K562 (cell line): ENCODE results near the gene CRADD. TPM values are rescaled to one million over a fixed set of nuclear protein-coding genes. Genes with fewer than 3 reads are reported as not detected.

Experiments
- ATAC-seq: fragments of 200-7000 bp; cut with Tn5 transposase; 3 replicates; pipeline ENCODE4 v1.9.1; 2020; ENCODE audit warnings: moderate library complexity
- BruUV-seq: library from RNA; stranded (reverse); fragments of 400-500 nt; replicated peaks from 2 replicates; lab custom pipeline; 2021; lab: Mats Ljungman, UMichigan
- CTCF ChIA-PET: fragments of 300-600 bp; formaldehyde crosslinking; extraction: SDS; loops from one replicate; lab custom pipeline; 2021; ENCODE audit warnings: low intra/inter-chr PET ratio; lab: Yijun Ruan, JAX
- POLR2A ChIA-PET: fragments of 300-600, 350-650 bp; sonication (Branson Sonifier 250); formaldehyde crosslinking; extraction: SDS; loops from one replicate; lab custom pipeline; 2021; ENCODE audit warnings: antibody characterized with exemption, inconsistent platforms; lab: Yijun Ruan, JAX
- DNase-seq, 4 experiments: peaks; one replicate each; pipeline versions ENCODE4 v3.0.0 to v3.0.0-alpha.2; 2011 to 2018; ENCODE audit warnings: low spot score in 3 of 4, mixed read lengths in 3 of 4; ENCODE audit errors: extremely low read depth in 1 of 4
- FAIRE-seq: peaks from 2 replicates; lab custom pipeline; 2011; peaks lifted over from hg19 to GRCh38; lab: Jason Lieb, UNC
- H2AFZ ChIP-seq: 2 replicates; pipeline ENCODE4 v1.6.0; 2011; ENCODE audit warnings: low read depth, low read length, control low read depth, inconsistent platforms
- H3K27ac ChIP-seq: fragments of 200-600 bp; 3 replicates; pipeline ENCODE4 v1.8.0; 2011; ENCODE audit warnings: low read depth, mild to moderate bottlenecking, control low read depth, inconsistent platforms, low read length, moderate library complexity, mixed read lengths; ENCODE audit errors: extremely low read depth
- H3K27me3 ChIP-seq, 2 experiments: fragments of 300-600 bp in 1 of 2; 2 replicates in 1 of 2; 3 replicates in 1 of 2; pipeline versions ENCODE4 v1.6.0 to v1.8.0; 2011; ENCODE audit warnings: inconsistent platforms in 2 of 2, low read length in 2 of 2, mild to moderate bottlenecking in 1 of 2, mixed read lengths in 1 of 2, moderate library complexity in 1 of 2; ENCODE audit not compliant: control insufficient read depth in 2 of 2, insufficient read depth in 2 of 2
- H3K36me3 ChIP-seq: fragments of 300-600 bp; 3 replicates; pipeline ENCODE4 v1.8.0; 2011; ENCODE audit warnings: mild to moderate bottlenecking, low read length, inconsistent platforms; ENCODE audit not compliant: control insufficient read depth, insufficient read depth
- H3K4me1 ChIP-seq, 2 experiments: fragments of 200-600 bp in 1 of 2; replicated peaks in 1 of 2; 2 replicates in 1 of 2; 3 replicates in 1 of 2; pipeline versions ENCODE4 v1.5.1 to v1.8.0; 2011; ENCODE audit warnings: inconsistent platforms in 2 of 2, low read length in 2 of 2, mild to moderate bottlenecking in 1 of 2, mixed read lengths in 1 of 2, moderate library complexity in 1 of 2; ENCODE audit not compliant: control insufficient read depth in 2 of 2, insufficient read depth in 2 of 2
- H3K4me2 ChIP-seq: 2 replicates; pipeline ENCODE4 v1.6.1; 2011; ENCODE audit warnings: low read length, control low read depth, inconsistent platforms, mixed read lengths; ENCODE audit not compliant: insufficient read depth
- H3K4me3 ChIP-seq: fragments of 200-600 bp; sonication (generic), shearing (Covaris generic); 2 replicates; pipeline ENCODE4 v1.5.1; 2016; ENCODE audit warnings: control low read depth, inconsistent platforms
- H3K79me2 ChIP-seq: fragments of 200-600 bp; 3 replicates; pipeline ENCODE4 v1.8.0; 2011; ENCODE audit warnings: low read length, inconsistent platforms; ENCODE audit not compliant: control insufficient read depth, insufficient read depth
- H3K9ac ChIP-seq, 2 experiments: 2 replicates each; pipeline versions ENCODE4 v1.6.0 to v1.6.1; 2011; ENCODE audit warnings: low read depth in 2 of 2, low read length in 2 of 2, control low read depth in 1 of 2, inconsistent platforms in 1 of 2, mild to moderate bottlenecking in 1 of 2, mixed read lengths in 1 of 2; ENCODE audit not compliant: insufficient read depth in 1 of 2
- H3K9me1 ChIP-seq: one replicate; pipeline ENCODE4 v1.6.0; 2011; ENCODE audit warnings: inconsistent platforms, mild to moderate bottlenecking, low read length, moderate library complexity; ENCODE audit not compliant: control insufficient read depth, insufficient read depth
- H3K9me3 ChIP-seq: replicated peaks from 2 replicates; pipeline ENCODE4 v1.5.1; 2011; ENCODE audit warnings: low read depth, low read length, inconsistent platforms; ENCODE audit not compliant: control insufficient read depth, insufficient read depth
- H4K20me1 ChIP-seq: replicated peaks from 2 replicates; pipeline ENCODE4 v1.6.1; 2011; ENCODE audit warnings: low read length, inconsistent platforms, mixed read lengths; ENCODE audit not compliant: control insufficient read depth, insufficient read depth
- CC2D1A ChIP-seq: fragments of 450-650 bp; IDR thresholded peaks from 2 replicates; pipeline ENCODE4 v1.6.1; 2017; ENCODE audit warnings: mild to moderate bottlenecking
- CHAMP1 ChIP-seq: fragments of 450-650 bp; IDR thresholded peaks from 2 replicates; pipeline ENCODE4 v1.6.1; 2016; ENCODE audit warnings: mild to moderate bottlenecking
- DNMT1 ChIP-seq: fragments of 450-650 bp; IDR thresholded peaks from 2 replicates; pipeline ENCODE4 v1.6.1; 2016; ENCODE audit warnings: antibody characterized with exemption, mild to moderate bottlenecking
- GABPA ChIP-seq: fragments of 200-800 bp; sonication (Bioruptor generic); conservative IDR thresholded peaks from 2 replicates; pipeline ENCODE4 v1.6.1; 2016; ENCODE audit warnings: low read depth, missing genetic modification characterization, missing compliant biosample characterization
- HES1 ChIP-seq: fragments of 450-650 bp; IDR thresholded peaks from 2 replicates; pipeline ENCODE4 v1.6.1; 2016; ENCODE audit warnings: low read depth, mild to moderate bottlenecking, moderate library complexity
- KDM5B ChIP-seq: fragments of 200-600 bp; sonication (generic); IDR thresholded peaks from 2 replicates; pipeline ENCODE4 v1.6.1; 2012; ENCODE audit warnings: low read depth, mild to moderate bottlenecking, moderate library complexity, low read length, control low read depth, inconsistent platforms; ENCODE audit not compliant: insufficient replicate concordance
- MCM7 ChIP-seq, 2 experiments: fragments of 450-650 bp; IDR thresholded peaks; 2 replicates each; pipeline ENCODE4 v1.6.1; 2016 to 2018
- RCOR1 ChIP-seq, 2 experiments: IDR thresholded peaks; 2 replicates each; pipeline ENCODE4 v1.6.1; 2012; ENCODE audit warnings: low read depth in 2 of 2, low read length in 2 of 2, borderline replicate concordance in 1 of 2, improper control_type of control experiment in 1 of 2
- TCF7 ChIP-seq: sonication (generic); IDR thresholded peaks from 2 replicates; pipeline ENCODE4 v1.6.1; 2016; ENCODE audit warnings: antibody characterized with exemption, borderline replicate concordance
- TRIM28 ChIP-seq: fragments of 450-650 bp; IDR thresholded peaks from 2 replicates; pipeline ENCODE4 v1.6.1; 2017
- XRCC5 ChIP-seq: fragments of 200-400 bp; formaldehyde crosslinking; IDR thresholded peaks from 2 replicates; pipeline ENCODE4 v1.6.1; 2017; ENCODE audit warnings: low read depth, mild to moderate bottlenecking, low read length
- ZNF212 ChIP-seq: fragments of 450-650 bp; formaldehyde crosslinking; IDR thresholded peaks from 2 replicates; pipeline ENCODE4 v1.4.0; 2020; ENCODE audit warnings: mild to moderate bottlenecking
- ZNF282 ChIP-seq: sonication (generic); formaldehyde crosslinking; IDR thresholded peaks from 2 replicates; pipeline ENCODE4 v1.8.1; 2023; ENCODE audit warnings: missing genetic modification reagents
- ZNF57 ChIP-seq: fragments of 450-650 bp; formaldehyde crosslinking; IDR thresholded peaks from 2 replicates; pipeline ENCODE4 v1.4.0; 2020; ENCODE audit warnings: mild to moderate bottlenecking, moderate library complexity
- WGBS: fragments of 100-300 bp; shearing (Covaris generic); methylation state at CpG from one replicate; pipeline ENCODE4 v1.1.6; 2016; ENCODE audit warnings: low coverage, mixed read lengths; ENCODE audit not compliant: insufficient coverage; ENCODE audit errors: missing lambda C conversion rate; 5-methylcytosine and 5-hydroxymethylcytosine counted together
- in situ Hi-C: fragments of 300-500 bp; cut with MboI; formaldehyde crosslinking; loops from 4 replicates; pipeline ENCODE4 v1.15.0; 2018; ENCODE audit warnings: inconsistent platforms, mixed read lengths
- intact Hi-C: fragments of 100-400 bp; cut with micrococcal nuclease; formaldehyde crosslinking; loops from 2 replicates; pipeline ENCODE4 v1.14.2; 2022
- polyA plus RNA-seq, 8 experiments: library from polyadenylated mRNA; depleted of rRNA in 4 of 8; stranded (reverse) in 5 of 8; unstranded in 3 of 8; fragments of >200 nt; fragmentation: Nextera tagmentation in 2 of 8; fragmentation: Illumina TruSeq in 1 of 8; extraction: Ambion mirVana in 2 of 8; extraction: Trizol in 1 of 8; gene quantifications; 2 replicates each; pipeline versions ENCODE4 v1.2.1 to v1.2.3, GENCODE V29; 2011 to 2014; ENCODE audit warnings: inconsistent platforms in 1 of 8, missing spikeins in 1 of 8
- total RNA-seq, 7 experiments: library from RNA; depleted of rRNA in 6 of 7; stranded (reverse); fragments of >200 nt in 6 of 7; fragmentation: Illumina TruSeq in 2 of 7; extraction: Trizol in 2 of 7; gene quantifications; 2 replicates each; pipeline versions ENCODE4 v1.2.1 to v1.2.3, GENCODE V29; 2011 to 2021; ENCODE audit warnings: low replicate concordance in 1 of 7
- TF ChIP-seq, protein P1 (sequence below): fragments of 250-450 bp; sonication (Bioruptor Pico); IDR thresholded peaks from 2 replicates; pipeline ENCODE4 v1.8.0; 2021; ENCODE audit warnings: borderline replicate concordance, mild to moderate bottlenecking, moderate library complexity; ENCODE audit not compliant: poor library complexity, severe bottlenecking
- TF ChIP-seq, protein P2 (sequence below): fragments of 450-650 bp; formaldehyde crosslinking; IDR thresholded peaks from 2 replicates; pipeline ENCODE4 v1.4.0; 2020; ENCODE audit warnings: mild to moderate bottlenecking, moderate library complexity
- TF ChIP-seq, protein P3 (sequence below): sonication (generic); formaldehyde crosslinking; IDR thresholded peaks from 2 replicates; pipeline ENCODE4 v1.8.0; 2022; ENCODE audit warnings: missing genetic modification reagents, mild to moderate bottlenecking, borderline replicate concordance

Gene CRADD
- total and polyA plus RNA-seq, 9 of the 15 experiments (the other 6 are each of a cell fraction or from before 2014, with no cell fraction given): 20.5 to 41.1 (median 25.9) TPM

DNA sequence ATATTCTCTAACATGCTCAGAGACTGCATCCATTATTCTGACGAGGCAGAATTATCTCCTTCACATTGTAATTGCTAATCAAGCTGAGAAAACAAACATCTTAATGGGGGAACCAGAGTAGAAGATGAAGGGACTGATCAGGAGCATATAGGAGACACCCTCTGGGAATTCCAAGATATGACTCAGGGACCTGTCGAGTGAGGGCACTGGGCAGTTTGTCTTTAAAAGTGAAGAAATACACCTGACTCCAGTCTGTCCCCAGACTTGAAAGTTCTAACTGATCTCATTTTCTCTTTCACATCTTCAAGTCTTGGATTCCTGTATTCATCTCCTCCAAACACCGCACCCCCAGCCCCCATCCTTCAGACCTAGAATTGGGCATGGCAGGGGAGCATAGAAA lies 244.3 kb downstream of the CRADD start (continued):
- TF ChIP-seq CHAMP1 (no peak), MCM7 (IDR thresholded peaks at IDR 0.05) (no peak), ZNF282 (CRISPR knock-in tag) (no peak), TCF7 (no peak), TRIM28 (no peak), HES1 (no peak), KDM5B (no peak)
- TF ChIP-seq, protein P1, sequence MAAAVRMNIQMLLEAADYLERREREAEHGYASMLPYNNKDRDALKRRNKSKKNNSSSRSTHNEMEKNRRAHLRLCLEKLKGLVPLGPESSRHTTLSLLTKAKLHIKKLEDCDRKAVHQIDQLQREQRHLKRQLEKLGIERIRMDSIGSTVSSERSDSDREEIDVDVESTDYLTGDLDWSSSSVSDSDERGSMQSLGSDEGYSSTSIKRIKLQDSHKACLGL (CRISPR knock-in tag): no peak

- Histone ChIP-seq H3K36me3 (no peaks in the 10 kb centered on the region), H3K79me2 (no peaks in the 10 kb centered on the region), H3K9ac (no peak overlapping the region), H3K27ac (no peak overlapping the region), H3K4me3 (no peak overlapping the region), H3K4me1 (peaks cover 4 to 14% of the 10 kb centered on the region in 2 experiments), H3K4me2 (no peak overlapping the region), H3K9me3 (0 out of 2 replicates have a peak, but pooled peaks cover 3% of the 10 kb centered on the region), H3K27me3 (no peaks in the 10 kb centered on the region), H3K9me1 (no peaks in the 10 kb centered on the region), H4K20me1 (no peaks in the 10 kb centered on the region), H2AFZ (no peak overlapping the region)
- peak in 3 of 4 experiments; percentile 31 to 34 (median 33) for DNase-seq
- BruUV-seq: no TSS peak
- POLR2A ChIA-PET: no interaction called here
- WGBS: 10% methylated on average over 5 of the region's 5 CpGs
- CTCF ChIA-PET: interaction anchor here (0.6 kb wide), 1 partner anchor 16 kb away, joined by 5 read pairs; no protein-coding TSS in a partner anchor
- intact Hi-C loops: no loop called here
- ATAC-seq: no peak
- in situ Hi-C loops: no loop called here
- FAIRE-seq: no peak
- no peak for TF ChIP-seq ZNF212
- no peak for TF ChIP-seq ZNF57 (CRISPR knock-in tag)
- TF ChIP-seq, protein P2, sequence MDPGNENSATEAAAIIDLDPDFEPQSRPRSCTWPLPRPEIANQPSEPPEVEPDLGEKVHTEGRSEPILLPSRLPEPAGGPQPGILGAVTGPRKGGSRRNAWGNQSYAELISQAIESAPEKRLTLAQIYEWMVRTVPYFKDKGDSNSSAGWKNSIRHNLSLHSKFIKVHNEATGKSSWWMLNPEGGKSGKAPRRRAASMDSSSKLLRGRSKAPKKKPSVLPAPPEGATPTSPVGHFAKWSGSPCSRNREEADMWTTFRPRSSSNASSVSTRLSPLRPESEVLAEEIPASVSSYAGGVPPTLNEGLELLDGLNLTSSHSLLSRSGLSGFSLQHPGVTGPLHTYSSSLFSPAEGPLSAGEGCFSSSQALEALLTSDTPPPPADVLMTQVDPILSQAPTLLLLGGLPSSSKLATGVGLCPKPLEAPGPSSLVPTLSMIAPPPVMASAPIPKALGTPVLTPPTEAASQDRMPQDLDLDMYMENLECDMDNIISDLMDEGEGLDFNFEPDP: no peak
- TF ChIP-seq XRCC5: no peak
- TF ChIP-seq RCOR1 (IDR thresholded peaks at IDR 0.05; ENCODE audit: borderline replicate concordance in 1 of 2, low read depth in 2 of 2, low read length in 2 of 2): peak in 1 of 2 experiments; percentile 56; a peak in 1 of 4 replicates
- no peak for TF ChIP-seq DNMT1
- TF ChIP-seq CC2D1A: 0 out of 2 replicates have a peak, but pooled peaks have one; percentile 28
- TF ChIP-seq GABPA (tag): no peak
- TF ChIP-seq, protein P3, sequence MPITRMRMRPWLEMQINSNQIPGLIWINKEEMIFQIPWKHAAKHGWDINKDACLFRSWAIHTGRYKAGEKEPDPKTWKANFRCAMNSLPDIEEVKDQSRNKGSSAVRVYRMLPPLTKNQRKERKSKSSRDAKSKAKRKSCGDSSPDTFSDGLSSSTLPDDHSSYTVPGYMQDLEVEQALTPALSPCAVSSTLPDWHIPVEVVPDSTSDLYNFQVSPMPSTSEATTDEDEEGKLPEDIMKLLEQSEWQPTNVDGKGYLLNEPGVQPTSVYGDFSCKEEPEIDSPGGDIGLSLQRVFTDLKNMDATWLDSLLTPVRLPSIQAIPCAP: no peak
Observed at GRCh38 chr12:93922583-93923006, 245.4 kb downstream of the CRADD start.
